ENCODE results near the gene ZSWIM5. TPM values are rescaled to one million over a fixed set of nuclear protein-coding genes. Genes with fewer than 3 reads are reported as not detected.

Gene ZSWIM5
- total RNA-seq, 1 experiment from 2014 or later = 2.2 TPM

DNA sequence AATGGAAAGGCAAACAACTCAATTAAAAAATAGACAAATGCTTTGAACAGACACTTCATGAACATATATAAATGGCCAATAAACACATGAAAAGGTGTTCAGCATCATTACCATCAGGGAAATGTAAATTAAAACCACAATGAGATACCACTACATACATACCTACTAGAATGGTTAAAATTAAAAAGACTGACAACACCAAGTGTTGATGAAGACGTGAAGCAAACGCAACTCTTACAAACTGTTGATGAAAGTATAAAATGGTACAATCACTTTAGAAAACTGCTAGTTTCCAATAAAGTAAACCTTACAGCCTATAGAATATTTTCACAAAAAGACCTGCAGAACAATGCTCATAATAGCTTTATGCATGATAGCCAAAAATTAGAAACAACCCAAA is 230.2 kb downstream of the ZSWIM5 start:
- H3K4me1 Mint-ChIP-seq = no peaks in the 10 kb centered on the region

More for the DNA sequence above, 230.2 kb downstream of the ZSWIM5 start:
- H3K36me3 Mint-ChIP-seq = peaks cover 42% of the 10 kb centered on the region
- no peaks in the 10 kb centered on the region for H3K27me3 Mint-ChIP-seq (ENCODE audit: low read depth)
- no peak for ATAC-seq
- peaks cover 17% of the 10 kb centered on the region for H3K9me3 Mint-ChIP-seq
- ChIA-PET POLR2A (no interaction called here), CTCF (no interaction called here)
- H3K4me3 Mint-ChIP-seq = no peak overlapping the region
- no peak for DNase-seq (ENCODE audit: low spot score)
- TF ChIP-seq ZNF396 (CRISPR knock-in tag; IDR thresholded peaks at IDR 0.05; ENCODE audit: borderline replicate concordance) (no peak), MYBL2 (CRISPR knock-in tag; IDR thresholded peaks at IDR 0.05) (no peak), ZNF317 (CRISPR knock-in tag; IDR thresholded peaks at IDR 0.05; ENCODE audit: borderline replicate concordance, low read depth) (no peak), TEAD1 (CRISPR knock-in tag; IDR thresholded peaks at IDR 0.05) (no peak), JAZF1 (CRISPR knock-in tag; IDR thresholded peaks at IDR 0.05) (no peak), ZNF423 (CRISPR knock-in tag; IDR thresholded peaks at IDR 0.05) (no peak), EMX1 (CRISPR knock-in tag; IDR thresholded peaks at IDR 0.05) (no peak), OVOL2 (CRISPR knock-in tag; IDR thresholded peaks at IDR 0.05; ENCODE audit: borderline replicate concordance) (no peak), ZNF232 (CRISPR knock-in tag; IDR thresholded peaks at IDR 0.05) (no peak), GTF2I (CRISPR knock-in tag; conservative IDR thresholded peaks at IDR 0.05) (no peak), CREM (CRISPR knock-in tag; IDR thresholded peaks at IDR 0.05) (no peak), ATF1 (CRISPR knock-in tag; IDR thresholded peaks at IDR 0.05) (no peak), KAT7 (CRISPR knock-in tag; IDR thresholded peaks at IDR 0.05; ENCODE audit: borderline replicate concordance) (no peak)
- TF ChIP-seq, protein P1, sequence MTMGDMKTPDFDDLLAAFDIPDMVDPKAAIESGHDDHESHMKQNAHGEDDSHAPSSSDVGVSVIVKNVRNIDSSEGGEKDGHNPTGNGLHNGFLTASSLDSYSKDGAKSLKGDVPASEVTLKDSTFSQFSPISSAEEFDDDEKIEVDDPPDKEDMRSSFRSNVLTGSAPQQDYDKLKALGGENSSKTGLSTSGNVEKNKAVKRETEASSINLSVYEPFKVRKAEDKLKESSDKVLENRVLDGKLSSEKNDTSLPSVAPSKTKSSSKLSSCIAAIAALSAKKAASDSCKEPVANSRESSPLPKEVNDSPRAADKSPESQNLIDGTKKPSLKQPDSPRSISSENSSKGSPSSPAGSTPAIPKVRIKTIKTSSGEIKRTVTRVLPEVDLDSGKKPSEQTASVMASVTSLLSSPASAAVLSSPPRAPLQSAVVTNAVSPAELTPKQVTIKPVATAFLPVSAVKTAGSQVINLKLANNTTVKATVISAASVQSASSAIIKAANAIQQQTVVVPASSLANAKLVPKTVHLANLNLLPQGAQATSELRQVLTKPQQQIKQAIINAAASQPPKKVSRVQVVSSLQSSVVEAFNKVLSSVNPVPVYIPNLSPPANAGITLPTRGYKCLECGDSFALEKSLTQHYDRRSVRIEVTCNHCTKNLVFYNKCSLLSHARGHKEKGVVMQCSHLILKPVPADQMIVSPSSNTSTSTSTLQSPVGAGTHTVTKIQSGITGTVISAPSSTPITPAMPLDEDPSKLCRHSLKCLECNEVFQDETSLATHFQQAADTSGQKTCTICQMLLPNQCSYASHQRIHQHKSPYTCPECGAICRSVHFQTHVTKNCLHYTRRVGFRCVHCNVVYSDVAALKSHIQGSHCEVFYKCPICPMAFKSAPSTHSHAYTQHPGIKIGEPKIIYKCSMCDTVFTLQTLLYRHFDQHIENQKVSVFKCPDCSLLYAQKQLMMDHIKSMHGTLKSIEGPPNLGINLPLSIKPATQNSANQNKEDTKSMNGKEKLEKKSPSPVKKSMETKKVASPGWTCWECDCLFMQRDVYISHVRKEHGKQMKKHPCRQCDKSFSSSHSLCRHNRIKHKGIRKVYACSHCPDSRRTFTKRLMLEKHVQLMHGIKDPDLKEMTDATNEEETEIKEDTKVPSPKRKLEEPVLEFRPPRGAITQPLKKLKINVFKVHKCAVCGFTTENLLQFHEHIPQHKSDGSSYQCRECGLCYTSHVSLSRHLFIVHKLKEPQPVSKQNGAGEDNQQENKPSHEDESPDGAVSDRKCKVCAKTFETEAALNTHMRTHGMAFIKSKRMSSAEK (CRISPR knock-in tag; IDR thresholded peaks at IDR 0.05; ENCODE audit: borderline replicate concordance) = no peak
- TF ChIP-seq, protein P2, sequence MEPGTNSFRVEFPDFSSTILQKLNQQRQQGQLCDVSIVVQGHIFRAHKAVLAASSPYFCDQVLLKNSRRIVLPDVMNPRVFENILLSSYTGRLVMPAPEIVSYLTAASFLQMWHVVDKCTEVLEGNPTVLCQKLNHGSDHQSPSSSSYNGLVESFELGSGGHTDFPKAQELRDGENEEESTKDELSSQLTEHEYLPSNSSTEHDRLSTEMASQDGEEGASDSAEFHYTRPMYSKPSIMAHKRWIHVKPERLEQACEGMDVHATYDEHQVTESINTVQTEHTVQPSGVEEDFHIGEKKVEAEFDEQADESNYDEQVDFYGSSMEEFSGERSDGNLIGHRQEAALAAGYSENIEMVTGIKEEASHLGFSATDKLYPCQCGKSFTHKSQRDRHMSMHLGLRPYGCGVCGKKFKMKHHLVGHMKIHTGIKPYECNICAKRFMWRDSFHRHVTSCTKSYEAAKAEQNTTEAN (CRISPR knock-in tag; IDR thresholded peaks at IDR 0.05) = no peak
- TF ChIP-seq, protein P3, sequence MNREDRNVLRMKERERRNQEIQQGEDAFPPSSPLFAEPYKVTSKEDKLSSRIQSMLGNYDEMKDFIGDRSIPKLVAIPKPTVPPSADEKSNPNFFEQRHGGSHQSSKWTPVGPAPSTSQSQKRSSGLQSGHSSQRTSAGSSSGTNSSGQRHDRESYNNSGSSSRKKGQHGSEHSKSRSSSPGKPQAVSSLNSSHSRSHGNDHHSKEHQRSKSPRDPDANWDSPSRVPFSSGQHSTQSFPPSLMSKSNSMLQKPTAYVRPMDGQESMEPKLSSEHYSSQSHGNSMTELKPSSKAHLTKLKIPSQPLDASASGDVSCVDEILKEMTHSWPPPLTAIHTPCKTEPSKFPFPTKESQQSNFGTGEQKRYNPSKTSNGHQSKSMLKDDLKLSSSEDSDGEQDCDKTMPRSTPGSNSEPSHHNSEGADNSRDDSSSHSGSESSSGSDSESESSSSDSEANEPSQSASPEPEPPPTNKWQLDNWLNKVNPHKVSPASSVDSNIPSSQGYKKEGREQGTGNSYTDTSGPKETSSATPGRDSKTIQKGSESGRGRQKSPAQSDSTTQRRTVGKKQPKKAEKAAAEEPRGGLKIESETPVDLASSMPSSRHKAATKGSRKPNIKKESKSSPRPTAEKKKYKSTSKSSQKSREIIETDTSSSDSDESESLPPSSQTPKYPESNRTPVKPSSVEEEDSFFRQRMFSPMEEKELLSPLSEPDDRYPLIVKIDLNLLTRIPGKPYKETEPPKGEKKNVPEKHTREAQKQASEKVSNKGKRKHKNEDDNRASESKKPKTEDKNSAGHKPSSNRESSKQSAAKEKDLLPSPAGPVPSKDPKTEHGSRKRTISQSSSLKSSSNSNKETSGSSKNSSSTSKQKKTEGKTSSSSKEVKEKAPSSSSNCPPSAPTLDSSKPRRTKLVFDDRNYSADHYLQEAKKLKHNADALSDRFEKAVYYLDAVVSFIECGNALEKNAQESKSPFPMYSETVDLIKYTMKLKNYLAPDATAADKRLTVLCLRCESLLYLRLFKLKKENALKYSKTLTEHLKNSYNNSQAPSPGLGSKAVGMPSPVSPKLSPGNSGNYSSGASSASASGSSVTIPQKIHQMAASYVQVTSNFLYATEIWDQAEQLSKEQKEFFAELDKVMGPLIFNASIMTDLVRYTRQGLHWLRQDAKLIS (CRISPR knock-in tag; IDR thresholded peaks at IDR 0.05; ENCODE audit: borderline replicate concordance) = no peak
- TF ChIP-seq, protein P4, sequence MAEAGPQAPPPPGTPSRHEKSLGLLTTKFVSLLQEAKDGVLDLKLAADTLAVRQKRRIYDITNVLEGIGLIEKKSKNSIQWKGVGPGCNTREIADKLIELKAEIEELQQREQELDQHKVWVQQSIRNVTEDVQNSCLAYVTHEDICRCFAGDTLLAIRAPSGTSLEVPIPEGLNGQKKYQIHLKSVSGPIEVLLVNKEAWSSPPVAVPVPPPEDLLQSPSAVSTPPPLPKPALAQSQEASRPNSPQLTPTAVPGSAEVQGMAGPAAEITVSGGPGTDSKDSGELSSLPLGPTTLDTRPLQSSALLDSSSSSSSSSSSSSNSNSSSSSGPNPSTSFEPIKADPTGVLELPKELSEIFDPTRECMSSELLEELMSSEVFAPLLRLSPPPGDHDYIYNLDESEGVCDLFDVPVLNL (CRISPR knock-in tag; IDR thresholded peaks at IDR 0.05; ENCODE audit: borderline replicate concordance, low read depth) = no peak
- TF ChIP-seq, protein P5, sequence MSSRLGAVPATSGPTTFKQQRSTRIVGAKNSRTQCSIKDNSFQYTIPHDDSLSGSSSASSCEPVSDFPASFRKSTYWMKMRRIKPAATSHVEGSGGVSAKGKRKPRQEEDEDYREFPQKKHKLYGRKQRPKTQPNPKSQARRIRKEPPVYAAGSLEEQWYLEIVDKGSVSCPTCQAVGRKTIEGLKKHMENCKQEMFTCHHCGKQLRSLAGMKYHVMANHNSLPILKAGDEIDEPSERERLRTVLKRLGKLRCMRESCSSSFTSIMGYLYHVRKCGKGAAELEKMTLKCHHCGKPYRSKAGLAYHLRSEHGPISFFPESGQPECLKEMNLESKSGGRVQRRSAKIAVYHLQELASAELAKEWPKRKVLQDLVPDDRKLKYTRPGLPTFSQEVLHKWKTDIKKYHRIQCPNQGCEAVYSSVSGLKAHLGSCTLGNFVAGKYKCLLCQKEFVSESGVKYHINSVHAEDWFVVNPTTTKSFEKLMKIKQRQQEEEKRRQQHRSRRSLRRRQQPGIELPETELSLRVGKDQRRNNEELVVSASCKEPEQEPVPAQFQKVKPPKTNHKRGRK (CRISPR knock-in tag; IDR thresholded peaks at IDR 0.05; ENCODE audit: borderline replicate concordance) = no peak
- H3K27ac Mint-ChIP-seq = no peak overlapping the region

Data from WTC11 (cell line).